Spleen (tissue), 7 donors: ENCODE results near the gene NAT14.

ENCODE experiments used
- POLR2A ChIP-seq, 3 donors: fragments of 450-650 bp; IDR thresholded peaks; one replicate each; pipeline ENCODE4 v1.5.1; 2017; ENCODE audit warnings: antibody characterized with exemption in 3 of 3, mild to moderate bottlenecking in 1 of 3
- POLR2AphosphoS5 ChIP-seq, 3 donors: sonication (generic); formaldehyde crosslinking; IDR thresholded peaks; one replicate each; pipeline ENCODE4 v1.5.1; 2017; ENCODE audit warnings: antibody characterized with exemption in 3 of 3
- TF ChIP-seq, protein P1 (sequence below), 11 experiments: fragments of 200-600 bp in 7 of 11; fragments of 450-650 bp in 4 of 11; sonication (generic) in 4 of 11; IDR thresholded peaks in 8 of 11; conservative IDR thresholded peaks in 3 of 11; 1 replicate in 7 of 11; 2 replicates in 4 of 11; pipeline versions ENCODE4 v1.4.0 to v1.8.0; 2016 to 2021; ENCODE audit warnings: antibody characterized with exemption in 11 of 11, inconsistent platforms in 4 of 11, mild to moderate bottlenecking in 1 of 11
- donor health status: DM: no; HTN: no; CAD: no; lungs with moderate emphysema.
- donor health status: DM: no; HTN: no; CAD: no.
- donor health status: DM: no; HTN: no; CAD: no.

DNA sequence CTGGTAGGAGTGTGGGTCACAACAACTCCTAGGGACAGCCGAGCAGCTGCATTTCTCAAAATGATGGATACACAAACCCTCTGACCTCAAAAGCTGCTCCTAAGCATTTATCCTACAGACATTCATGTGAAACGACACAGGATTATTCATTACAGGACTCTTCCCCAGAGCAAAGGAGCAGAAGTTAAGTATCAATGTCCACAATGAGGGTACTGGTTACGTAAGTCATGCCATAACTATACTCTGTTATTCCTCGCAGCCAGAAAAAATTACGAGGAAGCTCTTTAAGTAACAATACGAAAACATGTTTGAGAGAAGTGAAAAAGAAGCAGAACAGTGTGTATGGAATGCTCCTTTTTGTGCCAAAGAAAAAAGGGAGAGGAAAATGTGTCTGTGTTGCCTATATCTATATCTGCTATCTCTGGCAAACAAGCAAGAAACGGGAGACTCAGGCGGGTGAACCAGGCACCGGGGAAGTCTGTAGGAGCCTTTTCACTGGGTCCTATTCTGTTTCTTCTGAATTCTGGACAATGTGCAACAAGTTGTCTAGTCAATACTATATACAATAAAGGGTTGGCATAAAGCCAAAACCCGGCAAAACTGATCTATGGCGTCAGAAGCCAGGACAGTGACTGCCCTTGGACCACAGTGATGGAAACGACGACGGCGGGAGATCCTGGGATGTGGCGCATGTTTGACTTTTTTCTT lies 24.9 kb upstream of the NAT14 start:
- TF ChIP-seq POLR2AphosphoS5 (IDR thresholded peaks at IDR 0.05) (no peak), POLR2A (IDR thresholded peaks at IDR 0.05) (no peak)
- TF ChIP-seq, protein P1, sequence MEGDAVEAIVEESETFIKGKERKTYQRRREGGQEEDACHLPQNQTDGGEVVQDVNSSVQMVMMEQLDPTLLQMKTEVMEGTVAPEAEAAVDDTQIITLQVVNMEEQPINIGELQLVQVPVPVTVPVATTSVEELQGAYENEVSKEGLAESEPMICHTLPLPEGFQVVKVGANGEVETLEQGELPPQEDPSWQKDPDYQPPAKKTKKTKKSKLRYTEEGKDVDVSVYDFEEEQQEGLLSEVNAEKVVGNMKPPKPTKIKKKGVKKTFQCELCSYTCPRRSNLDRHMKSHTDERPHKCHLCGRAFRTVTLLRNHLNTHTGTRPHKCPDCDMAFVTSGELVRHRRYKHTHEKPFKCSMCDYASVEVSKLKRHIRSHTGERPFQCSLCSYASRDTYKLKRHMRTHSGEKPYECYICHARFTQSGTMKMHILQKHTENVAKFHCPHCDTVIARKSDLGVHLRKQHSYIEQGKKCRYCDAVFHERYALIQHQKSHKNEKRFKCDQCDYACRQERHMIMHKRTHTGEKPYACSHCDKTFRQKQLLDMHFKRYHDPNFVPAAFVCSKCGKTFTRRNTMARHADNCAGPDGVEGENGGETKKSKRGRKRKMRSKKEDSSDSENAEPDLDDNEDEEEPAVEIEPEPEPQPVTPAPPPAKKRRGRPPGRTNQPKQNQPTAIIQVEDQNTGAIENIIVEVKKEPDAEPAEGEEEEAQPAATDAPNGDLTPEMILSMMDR (IDR thresholded peaks at IDR 0.05 in 8 of 11, conservative IDR thresholded peaks at IDR 0.05 in 3 of 11) = no peak
